Measurements from ENCODE around the gene USP13.

Gene USP13

GRCh38 chr3:179695672-179696313 is 43.0 kb downstream of the USP13 start:
- no peak for DNase-seq
- peaks cover 3% of the 10 kb centered on the region for H3K36me3 ChIP-seq
- no peak for TF ChIP-seq CTCF (IDR thresholded peaks at IDR 0.05; ENCODE audit: low read depth, low read length)
- H3K4me1 ChIP-seq = no peaks in the 10 kb centered on the region
- no peaks in the 10 kb centered on the region for H3K27me3 ChIP-seq
- H3K4me3 ChIP-seq (ENCODE audit: low read depth, low read length) = no peak overlapping the region
- no peaks in the 10 kb centered on the region; the same call in 1 of the 2 replicates for H3K9me3 ChIP-seq

GRCh38 chr3:179697736-179698332 is 45.0 kb downstream of the USP13 start:
- TF ChIP-seq CTCF (IDR thresholded peaks at IDR 0.05; ENCODE audit: low read depth, low read length) = no peak
- Histone ChIP-seq H3K9me3 (no peaks in the 10 kb centered on the region), H3K27me3 (no peaks in the 10 kb centered on the region), H3K4me3 (ENCODE audit: low read depth, low read length) (no peak overlapping the region), H3K4me1 (no peaks in the 10 kb centered on the region), H3K36me3 (peaks cover 7% of the 10 kb centered on the region; the same call in 1 of the 2 replicates)
- DNase-seq = no peak

GRCh38 chr3:179700716-179701115 is 47.9 kb downstream of the USP13 start:
- no peaks in the 10 kb centered on the region for H3K4me1 ChIP-seq
- peaks cover 5% of the 10 kb centered on the region; the same call in 1 of the 2 replicates for H3K36me3 ChIP-seq
- DNase-seq = no peak
- no peak overlapping the region for H3K4me3 ChIP-seq (ENCODE audit: low read depth, low read length)
- H3K9me3 ChIP-seq = no peaks in the 10 kb centered on the region
- no peaks in the 10 kb centered on the region for H3K27me3 ChIP-seq
- TF ChIP-seq CTCF (IDR thresholded peaks at IDR 0.05; ENCODE audit: low read depth, low read length) = no peak

GRCh38 chr3:179701176-179701827 is 48.5 kb downstream of the USP13 start:
- peaks cover 5% of the 10 kb centered on the region; the same call in 1 of the 2 replicates for H3K36me3 ChIP-seq
- no peak for DNase-seq
- no peaks in the 10 kb centered on the region for H3K4me1 ChIP-seq
- no peak for TF ChIP-seq CTCF (IDR thresholded peaks at IDR 0.05; ENCODE audit: low read depth, low read length)
- no peaks in the 10 kb centered on the region for H3K9me3 ChIP-seq
- H3K4me3 ChIP-seq (ENCODE audit: low read depth, low read length) = no peak overlapping the region
- no peaks in the 10 kb centered on the region for H3K27me3 ChIP-seq

GRCh38 chr3:179702271-179702947 is 49.6 kb downstream of the USP13 start:
- Histone ChIP-seq H3K4me3 (ENCODE audit: low read depth, low read length) (no peak overlapping the region), H3K27me3 (no peaks in the 10 kb centered on the region), H3K9me3 (no peaks in the 10 kb centered on the region), H3K4me1 (no peaks in the 10 kb centered on the region), H3K36me3 (peaks cover 8% of the 10 kb centered on the region; the same call in 1 of the 2 replicates)
- no peak for DNase-seq
- TF ChIP-seq CTCF (IDR thresholded peaks at IDR 0.05; ENCODE audit: low read depth, low read length) = no peak
